ENCODE results near the gene TSHZ2.

DNA sequence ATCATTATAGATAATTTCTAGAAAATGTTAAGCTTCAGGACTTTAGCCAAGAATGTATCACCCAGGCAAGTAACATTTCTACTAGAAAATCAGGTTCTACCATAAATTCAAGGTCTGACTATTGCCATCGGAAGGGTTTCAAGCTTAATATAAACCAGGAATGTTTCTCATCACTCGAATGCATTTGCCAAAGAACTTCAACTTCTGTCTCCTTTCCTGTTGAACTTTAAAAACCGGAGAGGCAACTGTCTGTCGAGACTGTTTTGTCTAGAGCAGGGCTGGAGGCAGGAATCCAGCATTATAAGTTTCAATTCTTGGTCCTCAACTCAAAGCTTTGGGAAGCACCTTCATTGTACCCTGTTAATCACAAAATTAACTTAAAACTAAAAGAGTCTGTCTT, 356.8 kb downstream of the TSHZ2 start:
- no peak for TF ChIP-seq POLR2AphosphoS5 (IDR thresholded peaks at IDR 0.05; ENCODE audit: insufficient read depth in 1 of 2, low read depth in 1 of 2)
- TF ChIP-seq, protein P1, sequence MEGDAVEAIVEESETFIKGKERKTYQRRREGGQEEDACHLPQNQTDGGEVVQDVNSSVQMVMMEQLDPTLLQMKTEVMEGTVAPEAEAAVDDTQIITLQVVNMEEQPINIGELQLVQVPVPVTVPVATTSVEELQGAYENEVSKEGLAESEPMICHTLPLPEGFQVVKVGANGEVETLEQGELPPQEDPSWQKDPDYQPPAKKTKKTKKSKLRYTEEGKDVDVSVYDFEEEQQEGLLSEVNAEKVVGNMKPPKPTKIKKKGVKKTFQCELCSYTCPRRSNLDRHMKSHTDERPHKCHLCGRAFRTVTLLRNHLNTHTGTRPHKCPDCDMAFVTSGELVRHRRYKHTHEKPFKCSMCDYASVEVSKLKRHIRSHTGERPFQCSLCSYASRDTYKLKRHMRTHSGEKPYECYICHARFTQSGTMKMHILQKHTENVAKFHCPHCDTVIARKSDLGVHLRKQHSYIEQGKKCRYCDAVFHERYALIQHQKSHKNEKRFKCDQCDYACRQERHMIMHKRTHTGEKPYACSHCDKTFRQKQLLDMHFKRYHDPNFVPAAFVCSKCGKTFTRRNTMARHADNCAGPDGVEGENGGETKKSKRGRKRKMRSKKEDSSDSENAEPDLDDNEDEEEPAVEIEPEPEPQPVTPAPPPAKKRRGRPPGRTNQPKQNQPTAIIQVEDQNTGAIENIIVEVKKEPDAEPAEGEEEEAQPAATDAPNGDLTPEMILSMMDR (IDR thresholded peaks at IDR 0.05): no peak
- TF ChIP-seq POLR2A (IDR thresholded peaks at IDR 0.05): no peak

All from vagina (tissue), 2 donors.